Activated naive CD8-positive, alpha-beta T cell treated with anti-CD3 and anti-CD28 coated beads, Interleukin-2, amount 10 ng/mL, durations not matched to agents 7 days and 5 days (primary cell): ENCODE data around the gene CIAO3. TPM values are rescaled to one million over a fixed set of nuclear protein-coding genes. Genes with fewer than 3 reads are reported as not detected.

Source experiments
- ATAC-seq: fragments of 150-1000 bp; cut with Tn5 transposase; one replicate; pipeline ENCODE4 v1.10.0; 2021; ENCODE audit warnings: low read depth, moderate library complexity
- POLR2A ChIA-PET: fragments of 350-600 bp; sonication (Branson Sonifier 250); formaldehyde crosslinking; loops from one replicate; lab custom pipeline; 2021; ENCODE audit warnings: antibody characterized with exemption; lab: Charles Lee
- DNase-seq: peaks from one replicate; pipeline ENCODE4 v3.0.0; 2021
- H3K27ac Mint-ChIP-seq: one replicate; pipeline ENCODE4 v1.8.0; 2022; ENCODE audit warnings: mild to moderate bottlenecking, mixed read lengths
- H3K27me3 Mint-ChIP-seq: one replicate; pipeline ENCODE4 v1.8.0; 2022; ENCODE audit warnings: mild to moderate bottlenecking, moderate library complexity, mixed read lengths
- H3K36me3 Mint-ChIP-seq: one replicate; pipeline ENCODE4 v1.8.0; 2021; ENCODE audit warnings: mild to moderate bottlenecking, mixed read lengths
- H3K4me1 Mint-ChIP-seq: one replicate; pipeline ENCODE4 v1.8.0; 2021; ENCODE audit warnings: mixed read lengths
- H3K4me3 Mint-ChIP-seq: one replicate; pipeline ENCODE4 v1.8.0; 2022; ENCODE audit warnings: mild to moderate bottlenecking, moderate library complexity, mixed read lengths
- H3K9me3 Mint-ChIP-seq: one replicate; pipeline ENCODE4 v1.8.0; 2021; ENCODE audit warnings: mixed read lengths
- total RNA-seq, 2 experiments: library from RNA; stranded (reverse); gene quantifications; one replicate each; pipeline ENCODE4 v1.2.3, GENCODE V29; 2021

Gene CIAO3
- total RNA-seq, 2 experiments from 2014 or later: 39.6 to 42.4 TPM

DNA sequence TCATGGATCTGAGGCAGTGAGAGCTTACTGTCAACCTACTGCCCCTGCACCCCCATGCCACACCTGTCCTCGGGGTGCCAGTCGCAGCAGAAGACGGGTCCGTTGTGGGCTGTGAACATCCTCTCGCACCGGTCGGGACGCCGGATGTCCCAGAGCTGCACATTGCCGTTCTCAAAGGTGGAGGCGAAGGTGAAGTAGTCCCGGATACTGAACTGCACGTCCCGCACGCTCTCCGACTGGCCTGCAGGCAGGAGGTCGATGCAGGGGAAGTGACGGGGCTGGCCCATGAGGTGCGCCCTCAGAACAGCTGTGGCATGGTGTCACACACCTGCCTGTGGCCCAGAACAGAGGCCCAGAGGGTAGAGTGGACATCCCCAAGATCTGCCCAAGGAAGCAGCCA lies 53.3 kb downstream of the CIAO3 start:
- no peak for DNase-seq
- no peak for ATAC-seq
- Mint-ChIP-seq H3K9me3 (no peaks in the 10 kb centered on the region), H3K27ac (no peak overlapping the region), H3K4me1 (peaks cover 13% of the 10 kb centered on the region), H3K4me3 (no peak overlapping the region), H3K36me3 (peaks cover 1% of the 10 kb centered on the region), H3K27me3 (peaks cover under 1% of the 10 kb centered on the region)
- POLR2A ChIA-PET: no interaction called here

GRCh38 chr16:686459-687260 lies 54.1 kb downstream of the CIAO3 start:
- POLR2A ChIA-PET: interaction anchor here (0.5 to 0.8 kb wide), 2 partner anchors 27 to 54 kb away, joined by 3 to 4 read pairs; partner anchors contain the start of gene CIAO3
- ATAC-seq (no peak), DNase-seq (no peak)
- H3K27me3 Mint-ChIP-seq: no peaks in the 10 kb centered on the region
- no peaks in the 10 kb centered on the region for H3K9me3 Mint-ChIP-seq
- H3K36me3 Mint-ChIP-seq: peaks cover 2% of the 10 kb centered on the region
- H3K27ac Mint-ChIP-seq: no peak overlapping the region
- peaks cover 18% of the 10 kb centered on the region for H3K4me1 Mint-ChIP-seq
- H3K4me3 Mint-ChIP-seq: no peak overlapping the region

DNA sequence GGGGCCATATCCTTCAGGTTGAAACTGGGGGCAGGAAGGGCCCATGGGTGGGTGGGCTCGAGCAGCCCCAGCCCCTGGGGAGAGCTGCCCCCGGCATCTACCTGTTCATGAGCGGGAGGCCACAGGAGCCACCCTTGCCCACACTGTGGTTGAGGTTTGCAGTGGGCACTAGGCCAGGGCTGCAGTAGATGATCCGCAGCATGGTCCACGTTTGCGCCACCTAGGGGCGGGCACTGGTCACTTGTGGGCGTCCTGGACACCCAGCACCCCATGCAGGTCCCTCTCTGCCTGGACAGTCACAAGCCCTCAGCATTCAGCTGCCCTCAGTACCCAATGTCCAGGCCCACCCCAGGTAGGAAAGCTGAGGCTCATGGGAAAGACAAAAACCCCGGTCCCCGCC lies 54.8 kb downstream of the CIAO3 start:
- POLR2A ChIA-PET: interaction anchor here (0.5 to 0.8 kb wide), 2 partner anchors 27 to 55 kb away, joined by 3 to 4 read pairs; partner anchors contain the start of gene CIAO3
- Mint-ChIP-seq H3K9me3 (no peaks in the 10 kb centered on the region), H3K27me3 (no peaks in the 10 kb centered on the region), H3K4me3 (no peak overlapping the region), H3K4me1 (peaks cover 24% of the 10 kb centered on the region), H3K36me3 (peaks cover 4% of the 10 kb centered on the region), H3K27ac (no peak overlapping the region)
- DNase-seq (no peak), ATAC-seq (no peak)

GRCh38 chr16:684961-685696 lies 55.7 kb downstream of the CIAO3 start:
- DNase-seq (no peak), ATAC-seq (no peak)
- no peaks in the 10 kb centered on the region for H3K9me3 Mint-ChIP-seq
- H3K27me3 Mint-ChIP-seq: no peaks in the 10 kb centered on the region
- H3K4me3 Mint-ChIP-seq: no peak overlapping the region
- POLR2A ChIA-PET: interaction anchor here (1.2 to 1.6 kb wide), 2 partner anchors 10 to 36 kb away, joined by 9 to 11 read pairs; partner anchors contain the start of gene WDR90
- no peak overlapping the region for H3K27ac Mint-ChIP-seq
- peaks cover 5% of the 10 kb centered on the region for H3K36me3 Mint-ChIP-seq
- peaks cover 23% of the 10 kb centered on the region for H3K4me1 Mint-ChIP-seq

DNA sequence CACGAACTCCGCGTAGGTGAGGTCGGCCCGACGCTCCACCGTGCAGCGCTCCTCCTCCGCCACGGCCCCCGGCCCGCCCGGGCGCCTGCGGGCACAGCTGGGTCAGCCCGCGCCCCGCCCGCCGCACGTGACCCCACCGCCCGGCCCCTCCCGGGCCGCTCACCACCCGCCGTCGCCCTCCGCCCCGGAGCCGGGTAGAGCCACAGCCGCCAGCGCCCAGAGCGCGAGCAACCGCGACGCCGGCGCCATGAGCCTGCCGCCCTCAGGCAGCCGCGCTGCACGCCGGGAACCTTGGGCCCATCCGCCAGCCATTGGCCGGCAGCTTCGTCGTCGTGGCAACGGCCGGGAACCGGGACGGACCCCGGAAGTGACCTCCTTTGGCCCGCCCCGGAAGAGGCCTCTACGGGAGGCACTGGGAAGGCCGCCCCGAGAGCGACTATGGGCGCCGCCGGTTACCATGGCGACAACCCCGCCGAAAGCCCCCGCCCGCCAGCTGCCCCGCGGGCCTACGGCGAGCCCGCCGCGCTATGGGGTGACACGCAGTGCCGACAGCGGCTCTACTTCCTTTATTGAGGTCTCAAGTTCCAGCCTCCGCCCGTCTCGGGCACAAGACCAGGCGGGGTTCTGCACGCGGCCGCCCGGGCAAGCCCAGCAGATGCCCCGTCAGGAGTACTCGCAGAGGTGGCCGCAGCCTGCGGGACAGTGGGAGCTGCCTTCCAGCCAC lies 56.6 kb downstream of the CIAO3 start, which contains the start of gene JMJD8:
TSS of gene JMJD8 (minus strand) at position 264 of the 724 bp plus-strand sequence. CDS start at position 249, 15 bp downstream.
- POLR2A ChIA-PET: interaction anchor here (1.0 to 1.6 kb wide), 3 partner anchors 11 to 96 kb away, joined by 4 to 11 read pairs (median 9); partner anchors contain the start of gene WDR90
- DNase-seq: peak; percentile 96
- peaks cover 20% of the 10 kb centered on the region for H3K4me1 Mint-ChIP-seq
- no peaks in the 10 kb centered on the region for H3K27me3 Mint-ChIP-seq
- peak within 1 kb of the TSS; percentile 77 for H3K27ac Mint-ChIP-seq
- no peaks in the 10 kb centered on the region for H3K9me3 Mint-ChIP-seq
- peak; percentile 65 for ATAC-seq
- H3K4me3 Mint-ChIP-seq: peak within 1 kb of the TSS; percentile 76
- peaks cover 5% of the 10 kb centered on the region for H3K36me3 Mint-ChIP-seq

GRCh38 chr16:683396-684070 lies 57.3 kb downstream of the CIAO3 start:
- no peak for DNase-seq
- POLR2A ChIA-PET: interaction anchor here (1.0 to 1.6 kb wide), 3 partner anchors 12 to 95 kb away, joined by 4 to 11 read pairs (median 9); partner anchors contain the start of gene WDR90
- Mint-ChIP-seq H3K4me1 (peaks cover 17% of the 10 kb centered on the region), H3K27ac (peak overlapping the region; percentile 77), H3K4me3 (peak overlapping the region; percentile 76), H3K9me3 (no peaks in the 10 kb centered on the region), H3K36me3 (peaks cover 5% of the 10 kb centered on the region), H3K27me3 (no peaks in the 10 kb centered on the region)
- ATAC-seq: no peak

GRCh38 chr16:682493-683395 lies 58.1 kb downstream of the CIAO3 start:
- POLR2A ChIA-PET: interaction anchor here (2.7 to 4.4 kb wide), 2 partner anchors 7 to 13 kb away, joined by 10 to 37 read pairs; partner anchors contain the start of gene WDR24
- Mint-ChIP-seq H3K27me3 (no peaks in the 10 kb centered on the region), H3K27ac (peak overlapping the region; percentile 77), H3K9me3 (no peaks in the 10 kb centered on the region), H3K4me3 (peak overlapping the region; percentile 76), H3K4me1 (peaks cover 17% of the 10 kb centered on the region), H3K36me3 (peaks cover 5% of the 10 kb centered on the region)
- ATAC-seq (no peak), DNase-seq (no peak)

- Mint-ChIP-seq H3K27ac (peak overlapping the region; percentile 12), H3K36me3 (peaks cover 5% of the 10 kb centered on the region), H3K9me3 (no peaks in the 10 kb centered on the region), H3K4me3 (peak overlapping the region; percentile 74), H3K4me1 (peaks cover 17% of the 10 kb centered on the region), H3K27me3 (peaks cover 2% of the 10 kb centered on the region)
- POLR2A ChIA-PET: interaction anchor here (2.2 to 4.4 kb wide), 3 partner anchors 8 to 46 kb away, joined by 10 to 37 read pairs (median 10); partner anchors contain the start of genes METTL26 and WDR24
- ATAC-seq (no peak), DNase-seq (no peak)
Measured at GRCh38 chr16:681746-682427, 58.9 kb downstream of the CIAO3 start.

DNA sequence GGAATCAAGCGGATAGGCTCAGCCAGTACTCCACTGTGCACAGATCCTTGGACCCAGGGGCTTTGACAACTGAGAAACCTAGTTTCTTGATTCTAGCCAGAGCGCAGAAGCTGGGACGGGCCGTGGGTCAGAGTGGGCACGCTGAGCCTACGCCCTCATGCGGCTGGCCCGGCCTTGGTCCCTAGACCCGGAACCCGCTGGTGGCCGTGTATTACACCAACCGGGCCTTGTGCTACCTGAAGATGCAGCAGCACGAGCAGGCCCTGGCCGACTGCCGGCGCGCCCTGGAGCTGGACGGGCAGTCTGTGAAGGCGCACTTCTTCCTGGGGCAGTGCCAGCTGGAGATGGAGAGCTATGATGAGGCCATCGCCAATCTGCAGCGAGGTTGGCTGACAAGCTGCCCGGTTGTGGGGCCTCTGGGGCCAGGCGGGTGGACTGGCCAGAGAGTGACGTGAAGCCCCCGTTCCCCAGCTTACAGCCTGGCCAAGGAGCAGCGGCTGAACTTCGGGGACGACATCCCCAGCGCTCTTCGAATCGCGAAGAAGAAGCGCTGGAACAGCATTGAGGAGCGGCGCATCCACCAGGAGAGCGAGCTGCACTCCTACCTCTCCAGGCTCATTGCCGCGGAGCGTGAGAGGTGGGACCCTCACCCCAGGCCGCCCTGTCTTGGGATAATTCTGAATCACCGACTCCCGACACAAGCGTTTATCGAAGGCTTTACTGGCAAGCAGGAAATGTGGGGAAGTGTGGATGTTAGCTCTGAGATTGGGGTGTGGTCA lies 59.6 kb downstream of the CIAO3 start:
- Mint-ChIP-seq H3K27ac (peak overlapping the region; percentile 45), H3K36me3 (peaks cover 5% of the 10 kb centered on the region), H3K9me3 (no peaks in the 10 kb centered on the region), H3K4me1 (peaks cover 17% of the 10 kb centered on the region), H3K27me3 (peaks cover 3% of the 10 kb centered on the region), H3K4me3 (peak overlapping the region; percentile 74)
- POLR2A ChIA-PET: interaction anchor here (0.8 to 4.4 kb wide), 6 partner anchors 9 to 45 kb away, joined by 3 to 37 read pairs (median 10); partner anchors contain the start of genes ANTKMT, METTL26, RHOT2 and WDR24
- no peak for ATAC-seq
- no peak for DNase-seq

DNA sequence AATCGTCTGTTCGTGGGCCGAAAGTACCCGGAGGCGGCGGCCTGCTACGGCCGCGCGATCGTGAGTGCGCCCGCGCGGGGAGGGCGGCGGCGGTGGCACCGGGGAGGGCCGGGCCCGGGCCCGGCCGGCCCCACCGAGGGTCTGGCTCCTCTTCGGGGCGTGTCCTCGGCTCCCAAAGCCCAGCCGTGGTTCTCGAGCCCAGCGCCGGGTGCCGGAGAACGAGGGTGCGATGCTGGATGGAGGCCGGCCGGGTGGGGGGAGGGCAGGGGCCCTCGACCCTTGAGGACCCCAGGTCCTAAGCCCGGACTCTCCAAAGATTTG lies 60.2 kb downstream of the CIAO3 start:
- Mint-ChIP-seq H3K4me1 (peaks cover 17% of the 10 kb centered on the region), H3K9me3 (no peaks in the 10 kb centered on the region), H3K27ac (peak overlapping the region; percentile 45), H3K4me3 (peak overlapping the region; percentile 86), H3K36me3 (peaks cover 5% of the 10 kb centered on the region), H3K27me3 (peaks cover 3% of the 10 kb centered on the region)
- ATAC-seq: no peak
- DNase-seq: no peak
- POLR2A ChIA-PET: interaction anchor here (0.6 to 4.4 kb wide), 8 partner anchors 9 to 1622 kb away, joined by 3 to 37 read pairs (median 8); partner anchors contain the start of genes ANTKMT, METTL26, RHOT2 and WDR24
